RWPE2 (cell line): ENCODE measurements around the gene ZBTB20.

Source experiments
- ATAC-seq: fragments of 200-7000 bp; cut with Tn5 transposase; 3 replicates; pipeline ENCODE4 v1.9.1; 2021; ENCODE audit warnings: low read depth
- DNase-seq: peaks from one replicate; pipeline ENCODE4 v3.0.0-alpha.2; 2020; ENCODE audit warnings: low spot score
- H3K27ac ChIP-seq: fragments of 450-650 bp; 2 replicates; pipeline ENCODE4 v1.5.1; 2017; ENCODE audit warnings: mild to moderate bottlenecking; ENCODE audit not compliant: poor library complexity, severe bottlenecking
- H3K27me3 ChIP-seq: fragments of 250-450 bp; sonication (Bioruptor Pico); 2 replicates; pipeline ENCODE4 v1.5.1; 2021; ENCODE audit warnings: mild to moderate bottlenecking, moderate library complexity; ENCODE audit not compliant: insufficient read depth, poor library complexity, severe bottlenecking
- H3K36me3 ChIP-seq: fragments of 250-450 bp; sonication (Bioruptor Pico); 2 replicates; pipeline ENCODE4 v1.5.1; 2020; ENCODE audit warnings: low read depth, mild to moderate bottlenecking, moderate library complexity
- H3K4me1 ChIP-seq: fragments of 250-450 bp; sonication (Bioruptor Pico); 2 replicates; pipeline ENCODE4 v1.5.1; 2021; ENCODE audit warnings: mild to moderate bottlenecking, moderate library complexity; ENCODE audit not compliant: insufficient read depth, poor library complexity, severe bottlenecking
- H3K4me3 ChIP-seq: fragments of 250-450 bp; sonication (Bioruptor Pico); 2 replicates; pipeline ENCODE4 v1.5.1; 2021; ENCODE audit warnings: mild to moderate bottlenecking, moderate library complexity; ENCODE audit not compliant: severe bottlenecking
- H3K9me3 ChIP-seq: fragments of 250-450 bp; sonication (Bioruptor Pico); 2 replicates; pipeline ENCODE4 v1.5.1; 2021; ENCODE audit warnings: mild to moderate bottlenecking, moderate library complexity; ENCODE audit not compliant: severe bottlenecking
- CTCF ChIP-seq: fragments of 450-650 bp; IDR thresholded peaks from one replicate; pipeline ENCODE4 v1.5.1; 2017; ENCODE audit warnings: mild to moderate bottlenecking, moderate library complexity; ENCODE audit not compliant: poor library complexity, severe bottlenecking

Gene ZBTB20

DNA sequence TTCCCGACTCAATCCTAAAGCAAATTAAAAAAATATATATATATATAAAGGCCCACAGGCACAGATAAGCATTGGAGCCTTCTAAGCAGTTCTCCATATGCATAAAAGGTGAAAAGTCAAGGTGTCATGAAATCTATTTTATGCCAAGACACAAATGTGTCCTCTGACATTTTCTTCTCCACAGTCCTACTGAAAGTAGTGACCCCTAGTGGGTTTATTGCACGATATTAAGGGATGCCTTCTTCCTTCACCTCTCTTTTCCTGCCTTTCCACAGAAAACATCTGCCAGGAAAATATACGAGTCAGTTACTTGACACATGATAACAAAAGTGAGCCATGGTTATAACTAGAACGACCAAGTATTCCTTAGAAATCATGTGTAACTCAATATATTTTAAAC is 550.1 kb downstream of the ZBTB20 start:
- TF ChIP-seq CTCF = no peak
- H3K27me3 ChIP-seq = no peaks in the 10 kb centered on the region
- ATAC-seq = no peak

DNA sequence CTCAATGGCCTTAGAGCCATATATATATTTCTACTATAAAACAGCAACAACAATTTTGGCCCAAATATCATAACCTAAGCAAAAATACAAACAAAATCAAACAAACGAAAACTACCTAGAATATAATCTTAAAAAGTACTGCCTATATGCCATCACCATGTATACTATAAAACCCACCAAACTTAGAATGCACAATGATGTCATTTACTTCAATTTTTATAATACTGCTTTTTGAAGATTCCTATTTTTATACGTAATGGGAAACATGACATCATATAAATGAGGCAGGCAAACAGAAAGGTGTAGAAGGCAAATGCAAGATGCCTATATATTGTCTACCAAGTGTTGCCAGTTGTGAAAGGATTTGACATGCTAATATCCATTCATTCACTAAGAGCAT is 550.9 kb downstream of the ZBTB20 start:
- H3K9me3 ChIP-seq = no peaks in the 10 kb centered on the region
- TF ChIP-seq CTCF = no peak
- no peaks in the 10 kb centered on the region for H3K36me3 ChIP-seq
- H3K27me3 ChIP-seq = no peaks in the 10 kb centered on the region
- H3K4me3 ChIP-seq = no peak overlapping the region
- H3K27ac ChIP-seq = no peak overlapping the region
- ATAC-seq = no peak
- no peaks in the 10 kb centered on the region for H3K4me1 ChIP-seq
- DNase-seq = no peak

More for the DNA sequence above, 550.1 kb downstream of the ZBTB20 start:
- no peak for DNase-seq
- no peak overlapping the region for H3K4me3 ChIP-seq
- H3K27ac ChIP-seq = no peak overlapping the region
- H3K9me3 ChIP-seq = no peaks in the 10 kb centered on the region
- H3K4me1 ChIP-seq = no peaks in the 10 kb centered on the region
- H3K36me3 ChIP-seq = no peaks in the 10 kb centered on the region

- Histone ChIP-seq H3K9me3 (no peaks in the 10 kb centered on the region), H3K36me3 (no peaks in the 10 kb centered on the region), H3K4me3 (no peak overlapping the region), H3K27me3 (no peaks in the 10 kb centered on the region), H3K4me1 (no peaks in the 10 kb centered on the region), H3K27ac (no peak overlapping the region)
- ATAC-seq = no peak
- no peak for TF ChIP-seq CTCF
- DNase-seq = no peak
These were observed 551.5 kb downstream of the ZBTB20 start for GRCh38 chr3:114595522-114596028.

DNA sequence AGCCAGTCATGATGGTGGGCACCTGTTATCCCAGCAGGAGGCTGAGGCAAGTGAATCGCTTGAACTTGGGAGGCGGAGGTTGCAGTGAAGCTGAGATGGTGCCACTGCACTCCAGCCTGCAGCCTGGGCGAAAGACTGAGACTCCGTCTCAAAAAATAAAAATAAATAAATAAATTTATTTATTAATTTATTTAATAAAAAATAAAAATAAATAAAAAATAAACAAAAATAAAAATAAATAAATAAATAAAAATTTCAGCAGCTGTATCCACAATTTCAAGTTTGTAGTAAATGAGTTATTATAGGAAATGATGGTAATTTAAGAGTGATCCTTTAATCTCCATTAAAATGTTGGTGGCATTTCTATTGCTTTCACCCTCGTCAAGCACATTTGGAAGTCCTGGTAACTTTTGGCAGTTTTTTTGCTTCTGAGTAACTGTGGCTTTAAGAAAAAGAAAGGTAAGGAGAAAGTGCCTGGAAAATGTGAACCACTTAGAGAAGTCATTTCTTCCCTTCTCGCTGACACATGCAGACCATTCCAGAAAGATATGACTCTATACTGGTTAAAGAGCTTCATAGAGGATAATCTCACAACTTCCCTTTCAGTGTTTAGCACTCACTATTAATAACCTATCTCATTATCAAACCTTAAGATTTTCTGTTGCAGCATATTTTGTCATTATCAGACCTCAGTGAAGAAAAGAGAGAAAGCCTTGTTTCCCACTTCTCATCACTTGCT is 556.6 kb downstream of the ZBTB20 start:
- ATAC-seq = no peak
- H3K27ac ChIP-seq = no peak overlapping the region
- H3K27me3 ChIP-seq = no peaks in the 10 kb centered on the region
- TF ChIP-seq CTCF = no peak
- H3K36me3 ChIP-seq = no peaks in the 10 kb centered on the region
- H3K4me1 ChIP-seq = no peaks in the 10 kb centered on the region
- H3K9me3 ChIP-seq = no peaks in the 10 kb centered on the region
- H3K4me3 ChIP-seq = no peak overlapping the region
- DNase-seq = no peak

DNA sequence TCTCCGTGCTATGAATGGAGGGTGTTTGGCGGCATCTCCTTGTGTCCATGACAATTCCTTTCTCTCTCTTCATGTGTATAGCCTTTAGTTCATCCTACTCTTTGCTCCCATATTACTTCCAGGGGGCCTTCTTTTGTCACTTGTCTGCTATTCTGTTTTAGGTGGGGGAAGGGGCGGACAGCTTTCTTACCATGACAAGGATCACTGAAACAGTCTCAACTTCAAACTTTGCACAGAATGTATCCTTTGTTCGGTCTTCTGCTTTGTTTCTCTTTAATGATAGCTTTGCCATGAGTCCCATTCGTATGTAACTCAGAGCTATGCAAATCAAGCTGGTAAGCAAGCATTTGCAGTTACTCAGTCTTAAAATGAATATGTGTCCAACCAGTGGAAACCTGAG is 559.1 kb downstream of the ZBTB20 start:
- TF ChIP-seq CTCF = no peak
- no peak overlapping the region for H3K4me3 ChIP-seq
- no peak overlapping the region for H3K27ac ChIP-seq
- DNase-seq (no peak), ATAC-seq (no peak)
- H3K27me3 ChIP-seq = no peaks in the 10 kb centered on the region
- no peaks in the 10 kb centered on the region for H3K4me1 ChIP-seq
- H3K9me3 ChIP-seq = no peaks in the 10 kb centered on the region
- H3K36me3 ChIP-seq = no peaks in the 10 kb centered on the region
